Gastrocnemius medialis (tissue), 4 donors: ENCODE results near the gene CCL25.

Source experiments
- CTCF ChIP-seq, 5 experiments: fragments of 450-650 bp in 3 of 5; fragments of 200-600 bp in 2 of 5; sonication (generic) in 2 of 5; IDR thresholded peaks in 4 of 5; conservative IDR thresholded peaks in 1 of 5; 1 replicate in 4 of 5; 2 replicates in 1 of 5; pipeline ENCODE4 v1.5.1; 2016 to 2019; ENCODE audit warnings: antibody characterized with exemption in 5 of 5, mild to moderate bottlenecking in 3 of 5, moderate library complexity in 3 of 5
- POLR2A ChIP-seq, 2 donors: fragments of 450-650 bp; IDR thresholded peaks; one replicate each; pipeline ENCODE4 v1.6.1; 2017; ENCODE audit warnings: antibody characterized with exemption in 2 of 2, mild to moderate bottlenecking in 2 of 2, moderate library complexity in 2 of 2

GRCh38 chr19:8020681-8021080 is 31.9 kb upstream of the CCL25 start:
- no peak for TF ChIP-seq CTCF (IDR thresholded peaks at IDR 0.05 in 4 of 5, conservative IDR thresholded peaks at IDR 0.05 in 1 of 5)
- no peak for TF ChIP-seq POLR2A (IDR thresholded peaks at IDR 0.05)
